ENCODE measurements around the gene WWOX.

DNA sequence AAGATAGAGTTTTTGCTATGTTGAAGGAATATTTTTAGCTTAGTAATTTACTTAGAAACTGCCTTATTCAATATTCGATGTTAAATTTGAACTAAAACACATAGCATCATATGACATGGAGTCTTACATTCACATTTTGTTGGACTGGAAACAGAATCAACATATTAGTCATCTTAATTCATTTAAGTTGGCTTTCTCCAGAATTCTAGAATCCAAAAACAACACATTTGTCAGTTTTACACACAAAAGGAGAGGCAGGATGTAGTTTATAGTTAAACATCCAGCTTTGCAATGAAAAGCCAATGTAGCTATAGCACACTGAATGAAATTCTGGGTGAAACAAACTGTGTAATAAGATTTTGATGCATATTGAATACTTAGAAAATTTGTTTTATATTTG, 43.3 kb downstream of the WWOX start:
- no peak for TF ChIP-seq SREBF2 (IDR thresholded peaks at IDR 0.05)
- TF ChIP-seq, protein P1, sequence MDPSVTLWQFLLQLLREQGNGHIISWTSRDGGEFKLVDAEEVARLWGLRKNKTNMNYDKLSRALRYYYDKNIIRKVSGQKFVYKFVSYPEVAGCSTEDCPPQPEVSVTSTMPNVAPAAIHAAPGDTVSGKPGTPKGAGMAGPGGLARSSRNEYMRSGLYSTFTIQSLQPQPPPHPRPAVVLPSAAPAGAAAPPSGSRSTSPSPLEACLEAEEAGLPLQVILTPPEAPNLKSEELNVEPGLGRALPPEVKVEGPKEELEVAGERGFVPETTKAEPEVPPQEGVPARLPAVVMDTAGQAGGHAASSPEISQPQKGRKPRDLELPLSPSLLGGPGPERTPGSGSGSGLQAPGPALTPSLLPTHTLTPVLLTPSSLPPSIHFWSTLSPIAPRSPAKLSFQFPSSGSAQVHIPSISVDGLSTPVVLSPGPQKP (IDR thresholded peaks at IDR 0.05; ENCODE audit: low read depth, low read length), result no peak
- TF ChIP-seq, protein P2, sequence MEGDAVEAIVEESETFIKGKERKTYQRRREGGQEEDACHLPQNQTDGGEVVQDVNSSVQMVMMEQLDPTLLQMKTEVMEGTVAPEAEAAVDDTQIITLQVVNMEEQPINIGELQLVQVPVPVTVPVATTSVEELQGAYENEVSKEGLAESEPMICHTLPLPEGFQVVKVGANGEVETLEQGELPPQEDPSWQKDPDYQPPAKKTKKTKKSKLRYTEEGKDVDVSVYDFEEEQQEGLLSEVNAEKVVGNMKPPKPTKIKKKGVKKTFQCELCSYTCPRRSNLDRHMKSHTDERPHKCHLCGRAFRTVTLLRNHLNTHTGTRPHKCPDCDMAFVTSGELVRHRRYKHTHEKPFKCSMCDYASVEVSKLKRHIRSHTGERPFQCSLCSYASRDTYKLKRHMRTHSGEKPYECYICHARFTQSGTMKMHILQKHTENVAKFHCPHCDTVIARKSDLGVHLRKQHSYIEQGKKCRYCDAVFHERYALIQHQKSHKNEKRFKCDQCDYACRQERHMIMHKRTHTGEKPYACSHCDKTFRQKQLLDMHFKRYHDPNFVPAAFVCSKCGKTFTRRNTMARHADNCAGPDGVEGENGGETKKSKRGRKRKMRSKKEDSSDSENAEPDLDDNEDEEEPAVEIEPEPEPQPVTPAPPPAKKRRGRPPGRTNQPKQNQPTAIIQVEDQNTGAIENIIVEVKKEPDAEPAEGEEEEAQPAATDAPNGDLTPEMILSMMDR (IDR thresholded peaks at IDR 0.05), result no peak
